OCI-LY3 (cell line): ENCODE measurements around the gene NSFL1C.

Experiments used
- H2AFZ ChIP-seq: fragments of 200-600, 300-600 bp; shearing (Covaris generic); 2 replicates; pipeline ENCODE4 v1.6.0; 2014; ENCODE audit warnings: antibody characterized with exemption, low read depth, low read length
- H3K27ac ChIP-seq: fragments of 200-600, 300-600 bp; sonication (generic); 2 replicates; pipeline ENCODE4 v1.5.1; 2014; ENCODE audit warnings: mild to moderate bottlenecking, low read length, moderate library complexity, mixed read lengths
- H3K27me3 ChIP-seq: fragments of 200-600, 300-600 bp; sonication (generic); 2 replicates; pipeline ENCODE4 v1.6.1; 2014; ENCODE audit warnings: low read depth, low read length, mixed read lengths
- H3K36me3 ChIP-seq: fragments of 200-600, 300-600 bp; sonication (generic); replicated peaks from 2 replicates; pipeline ENCODE3; 2014; ENCODE audit warnings: low read depth, low read length, mixed read lengths
- H3K4me1 ChIP-seq: fragments of 300-600, 200-600 bp; sonication (generic); 2 replicates; pipeline ENCODE4 v1.6.1; 2014; ENCODE audit warnings: low read length, mixed read lengths
- H3K4me2 ChIP-seq: fragments of 200-600, 300-600 bp; sonication (generic); 2 replicates; pipeline ENCODE4 v1.6.1; 2014; ENCODE audit warnings: low read length, mixed read lengths
- H3K4me3 ChIP-seq: fragments of 300-600, 200-600 bp; sonication (generic); 2 replicates; pipeline ENCODE4 v1.5.1; 2014; ENCODE audit warnings: antibody characterized with exemption, mild to moderate bottlenecking, low read length, moderate library complexity
- H3K79me2 ChIP-seq: fragments of 300-600, 200-600 bp; shearing (Covaris generic); 2 replicates; pipeline ENCODE4 v1.6.1; 2014; ENCODE audit warnings: mild to moderate bottlenecking, low read length, mixed read lengths
- H3K9ac ChIP-seq: fragments of 300-600, 200-600 bp; shearing (Covaris generic); 2 replicates; pipeline ENCODE4 v1.6.0; 2014; ENCODE audit warnings: mild to moderate bottlenecking, low read length, moderate library complexity
- H3K9me3 ChIP-seq: fragments of 200-600, 300-600 bp; shearing (Covaris generic); 2 replicates; pipeline ENCODE4 v1.6.1; 2014; ENCODE audit warnings: low read length, mixed read lengths; ENCODE audit not compliant: insufficient read depth
- H4K20me1 ChIP-seq: fragments of 200-600, 300-600 bp; sonication (generic); 2 replicates; pipeline ENCODE4 v1.6.1; 2016; ENCODE audit warnings: low read length, mixed read lengths; ENCODE audit not compliant: insufficient read depth
- EZH2phosphoT487 ChIP-seq: fragments of 200-600 bp; shearing (Covaris generic); IDR thresholded peaks from 2 replicates; pipeline ENCODE4 v1.6.1; 2018; ENCODE audit warnings: antibody characterized with exemption, mixed run types, low read depth
- TF ChIP-seq, protein P1 (sequence below): fragments of 200-600, 300-600 bp; sonication (generic); IDR thresholded peaks from 2 replicates; pipeline ENCODE4 v1.5.1; 2014; ENCODE audit warnings: antibody characterized with exemption, low read length, low read depth

Gene NSFL1C

GRCh38 chr20:1486566-1486965, 19.9 kb upstream of the NSFL1C start:
- Histone ChIP-seq H3K9me3 (no peaks in the 10 kb centered on the region; the same call in 1 of the 2 replicates), H3K36me3 (no peaks in the 10 kb centered on the region), H3K27me3 (peaks cover 35% of the 10 kb centered on the region), H3K27ac (no peak overlapping the region), H3K4me3 (no peak overlapping the region), H3K4me1 (peaks cover 10% of the 10 kb centered on the region), H3K9ac (no peak overlapping the region), H3K79me2 (no peaks in the 10 kb centered on the region), H4K20me1 (no peaks in the 10 kb centered on the region), H3K4me2 (no peak overlapping the region), H2AFZ (no peak overlapping the region)
- TF ChIP-seq EZH2phosphoT487: no peak
- TF ChIP-seq, protein P1, sequence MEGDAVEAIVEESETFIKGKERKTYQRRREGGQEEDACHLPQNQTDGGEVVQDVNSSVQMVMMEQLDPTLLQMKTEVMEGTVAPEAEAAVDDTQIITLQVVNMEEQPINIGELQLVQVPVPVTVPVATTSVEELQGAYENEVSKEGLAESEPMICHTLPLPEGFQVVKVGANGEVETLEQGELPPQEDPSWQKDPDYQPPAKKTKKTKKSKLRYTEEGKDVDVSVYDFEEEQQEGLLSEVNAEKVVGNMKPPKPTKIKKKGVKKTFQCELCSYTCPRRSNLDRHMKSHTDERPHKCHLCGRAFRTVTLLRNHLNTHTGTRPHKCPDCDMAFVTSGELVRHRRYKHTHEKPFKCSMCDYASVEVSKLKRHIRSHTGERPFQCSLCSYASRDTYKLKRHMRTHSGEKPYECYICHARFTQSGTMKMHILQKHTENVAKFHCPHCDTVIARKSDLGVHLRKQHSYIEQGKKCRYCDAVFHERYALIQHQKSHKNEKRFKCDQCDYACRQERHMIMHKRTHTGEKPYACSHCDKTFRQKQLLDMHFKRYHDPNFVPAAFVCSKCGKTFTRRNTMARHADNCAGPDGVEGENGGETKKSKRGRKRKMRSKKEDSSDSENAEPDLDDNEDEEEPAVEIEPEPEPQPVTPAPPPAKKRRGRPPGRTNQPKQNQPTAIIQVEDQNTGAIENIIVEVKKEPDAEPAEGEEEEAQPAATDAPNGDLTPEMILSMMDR: no peak

GRCh38 chr20:1484438-1485116, 17.9 kb upstream of the NSFL1C start:
- H3K4me1 ChIP-seq: peaks cover 13% of the 10 kb centered on the region; the same call in 1 of the 2 replicates
- H3K27me3 ChIP-seq: peaks cover 35% of the 10 kb centered on the region
- H3K27ac ChIP-seq: no peak overlapping the region
- TF ChIP-seq, protein P1: no peak
- no peak for TF ChIP-seq EZH2phosphoT487
- H3K9ac ChIP-seq: no peak overlapping the region
- no peak overlapping the region for H3K4me2 ChIP-seq
- no peak overlapping the region for H2AFZ ChIP-seq
- H3K9me3 ChIP-seq: no peaks in the 10 kb centered on the region; the same call in 1 of the 2 replicates
- no peaks in the 10 kb centered on the region for H4K20me1 ChIP-seq
- no peaks in the 10 kb centered on the region for H3K79me2 ChIP-seq
- no peak overlapping the region for H3K4me3 ChIP-seq
- H3K36me3 ChIP-seq: no peaks in the 10 kb centered on the region

DNA sequence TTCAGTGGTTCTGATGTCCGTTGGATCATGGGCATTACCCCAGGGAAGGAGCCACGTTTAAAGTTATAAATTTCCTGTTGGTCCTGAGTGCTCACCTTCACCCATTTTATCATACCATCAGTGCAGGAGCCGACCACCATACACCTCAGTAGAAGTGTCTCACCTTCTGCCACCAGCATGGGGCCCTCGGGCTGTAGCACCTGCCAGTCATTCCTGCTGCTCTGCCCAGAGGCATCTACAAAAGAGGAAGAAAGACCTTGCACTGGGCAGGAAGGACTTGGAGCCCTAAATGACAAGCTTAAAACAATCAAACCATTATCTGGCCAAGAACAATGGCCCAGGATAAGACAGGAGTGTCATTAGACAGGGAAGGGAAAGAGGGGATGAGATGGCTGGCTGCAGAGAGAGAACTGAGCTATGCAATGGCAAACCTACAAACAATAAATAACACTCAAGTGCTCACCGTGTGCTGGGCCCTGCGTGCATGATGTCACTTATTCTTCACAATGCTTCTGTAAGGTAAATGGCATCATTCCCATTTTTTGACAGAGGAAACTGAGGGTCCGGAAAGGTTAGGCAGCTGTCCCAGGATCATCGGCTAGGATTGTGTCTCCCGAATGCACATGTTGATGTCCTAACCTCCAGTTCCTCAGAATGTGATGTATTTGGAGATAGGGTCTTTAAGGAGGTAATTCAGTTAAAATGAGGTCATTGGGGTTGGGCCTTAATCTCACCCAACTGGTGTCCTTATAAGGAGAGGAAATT, 13.4 kb upstream of the NSFL1C start:
- TF ChIP-seq, protein P1: no peak
- TF ChIP-seq EZH2phosphoT487: no peak
- Histone ChIP-seq H3K9ac (no peak overlapping the region), H4K20me1 (no peaks in the 10 kb centered on the region)

DNA sequence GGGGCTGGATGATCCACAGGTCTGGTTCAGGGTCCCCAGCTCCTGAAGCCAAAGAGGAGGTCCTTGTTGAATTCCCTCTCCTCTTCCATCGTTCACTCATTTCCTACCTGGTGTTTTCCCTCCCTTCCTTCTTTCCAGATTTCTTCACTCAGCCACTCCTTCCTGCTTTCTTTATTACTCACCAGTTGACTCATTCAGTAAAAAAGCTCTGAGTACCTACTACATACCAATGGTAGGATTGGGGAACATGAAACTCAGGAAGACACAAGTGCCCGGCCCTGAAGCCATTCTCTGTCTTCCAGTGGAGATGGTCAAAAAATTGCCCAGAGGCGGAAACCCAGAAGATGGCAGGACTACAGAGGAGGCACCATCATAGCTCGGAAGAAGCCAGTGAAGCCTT, 11.9 kb upstream of the NSFL1C start:
- H3K27me3 ChIP-seq: peaks cover 1% of the 10 kb centered on the region; the same call in 1 of the 2 replicates
- no peaks in the 10 kb centered on the region for H3K36me3 ChIP-seq
- no peak for TF ChIP-seq EZH2phosphoT487
- TF ChIP-seq, protein P1: no peak
- H3K4me3 ChIP-seq: no peak overlapping the region
- peaks cover 16% of the 10 kb centered on the region for H3K4me1 ChIP-seq
- H2AFZ ChIP-seq: no peak overlapping the region
- no peaks in the 10 kb centered on the region for H4K20me1 ChIP-seq
- H3K4me2 ChIP-seq: no peak overlapping the region
- H3K9ac ChIP-seq: no peak overlapping the region
- no peak overlapping the region for H3K27ac ChIP-seq
- H3K9me3 ChIP-seq: no peaks in the 10 kb centered on the region
- no peaks in the 10 kb centered on the region for H3K79me2 ChIP-seq

More for the DNA sequence above, 13.4 kb upstream of the NSFL1C start:
- H3K27me3 ChIP-seq: peaks cover 11% of the 10 kb centered on the region; the same call in 1 of the 2 replicates
- peaks cover 23% of the 10 kb centered on the region for H3K4me1 ChIP-seq
- no peak overlapping the region for H3K27ac ChIP-seq
- H3K4me3 ChIP-seq: no peak overlapping the region
- no peaks in the 10 kb centered on the region for H3K36me3 ChIP-seq
- H3K79me2 ChIP-seq: no peaks in the 10 kb centered on the region
- H3K4me2 ChIP-seq: no peak overlapping the region
- H2AFZ ChIP-seq: no peak overlapping the region
- H3K9me3 ChIP-seq: no peaks in the 10 kb centered on the region
